NCI-H510A treated with DMSO at 0.1 percent for 48 hours (cell line): ENCODE results near the gene SPHK2.
A peak's percentile ranks its signal among the peaks of the same experiment; 100 is the strongest.
"Not testable (repeated sequence)": the region's sequence is repeated elsewhere in the genome, so short reads cannot be mapped to it uniquely, and the experiment has no call there.

Source experiments
- DNase-seq: peaks from one replicate; lab custom pipeline; 2025; lab: John Stamatoyannopoulos, UW

Gene SPHK2, protein sequence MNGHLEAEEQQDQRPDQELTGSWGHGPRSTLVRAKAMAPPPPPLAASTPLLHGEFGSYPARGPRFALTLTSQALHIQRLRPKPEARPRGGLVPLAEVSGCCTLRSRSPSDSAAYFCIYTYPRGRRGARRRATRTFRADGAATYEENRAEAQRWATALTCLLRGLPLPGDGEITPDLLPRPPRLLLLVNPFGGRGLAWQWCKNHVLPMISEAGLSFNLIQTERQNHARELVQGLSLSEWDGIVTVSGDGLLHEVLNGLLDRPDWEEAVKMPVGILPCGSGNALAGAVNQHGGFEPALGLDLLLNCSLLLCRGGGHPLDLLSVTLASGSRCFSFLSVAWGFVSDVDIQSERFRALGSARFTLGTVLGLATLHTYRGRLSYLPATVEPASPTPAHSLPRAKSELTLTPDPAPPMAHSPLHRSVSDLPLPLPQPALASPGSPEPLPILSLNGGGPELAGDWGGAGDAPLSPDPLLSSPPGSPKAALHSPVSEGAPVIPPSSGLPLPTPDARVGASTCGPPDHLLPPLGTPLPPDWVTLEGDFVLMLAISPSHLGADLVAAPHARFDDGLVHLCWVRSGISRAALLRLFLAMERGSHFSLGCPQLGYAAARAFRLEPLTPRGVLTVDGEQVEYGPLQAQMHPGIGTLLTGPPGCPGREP

DNA sequence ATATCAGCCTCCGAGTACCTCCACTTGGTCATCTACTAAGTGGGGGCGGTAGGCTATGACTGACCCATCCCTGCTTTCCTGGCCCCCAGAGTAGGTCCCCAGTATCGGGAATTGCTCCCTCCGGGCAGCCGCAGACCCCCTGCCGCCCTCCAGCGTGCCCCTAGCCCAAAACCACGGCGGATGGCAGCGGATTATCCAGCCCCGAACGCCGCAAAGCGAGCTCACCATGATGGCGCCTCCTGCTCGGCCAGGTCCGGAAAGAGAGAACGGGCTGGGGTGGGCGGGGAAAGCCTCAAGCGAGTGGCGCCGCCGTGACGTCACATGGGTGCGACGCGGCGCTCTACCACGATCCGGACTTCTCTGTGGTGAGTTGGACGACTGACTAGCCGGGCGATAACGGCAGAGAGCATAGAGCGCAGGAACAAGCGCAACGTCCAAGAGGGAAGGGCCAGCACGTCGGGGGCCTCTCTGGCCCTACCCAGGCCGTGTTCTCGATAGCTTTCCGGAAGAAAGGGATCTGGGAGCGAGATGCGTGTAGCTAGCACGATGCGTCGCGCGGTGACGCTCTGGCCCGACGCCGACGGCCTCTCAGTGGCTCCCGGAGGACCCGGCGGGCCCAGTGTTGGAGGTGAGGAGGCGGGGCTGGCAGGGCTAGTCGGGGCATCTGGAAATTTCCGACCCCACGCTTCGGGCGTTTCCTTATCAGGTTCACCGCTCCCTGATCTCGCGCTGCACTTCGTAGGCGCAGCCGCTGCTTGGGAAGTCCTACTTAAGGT, at the start of gene SPHK2, which contains the start of gene RPL18:
Gene SPHK2 (plus strand): TSS at position 591 of the 776 bp plus-strand sequence. CDS start 1,009 bp downstream, outside the sequence.
Gene RPL18 (minus strand): TSS at position 263 of the 776 bp plus-strand sequence. CDS start 35 bp downstream, at position 228.
- DNase-seq, result peak; percentile 99

DNA sequence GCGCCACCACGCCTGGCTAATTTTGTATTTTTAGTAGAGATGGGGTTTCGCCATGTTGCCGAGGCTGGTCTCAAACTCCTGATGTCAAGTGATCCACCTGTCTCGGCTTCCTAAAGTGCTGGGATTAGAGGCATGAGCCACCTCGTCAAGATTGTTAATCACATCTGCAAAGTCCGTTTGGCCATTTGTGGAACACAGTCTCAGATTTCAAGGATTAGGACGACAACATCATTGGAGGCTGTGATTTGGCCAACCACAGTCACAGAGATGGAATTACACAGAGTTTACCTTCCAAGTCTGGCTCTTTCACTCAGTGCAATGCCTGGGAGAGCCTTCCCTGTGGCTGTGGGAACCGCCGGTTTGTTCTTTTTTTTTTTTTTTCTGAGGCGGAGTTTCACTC, 49.5 kb upstream of the SPHK2 start:
- DNase-seq, result no peak

DNA sequence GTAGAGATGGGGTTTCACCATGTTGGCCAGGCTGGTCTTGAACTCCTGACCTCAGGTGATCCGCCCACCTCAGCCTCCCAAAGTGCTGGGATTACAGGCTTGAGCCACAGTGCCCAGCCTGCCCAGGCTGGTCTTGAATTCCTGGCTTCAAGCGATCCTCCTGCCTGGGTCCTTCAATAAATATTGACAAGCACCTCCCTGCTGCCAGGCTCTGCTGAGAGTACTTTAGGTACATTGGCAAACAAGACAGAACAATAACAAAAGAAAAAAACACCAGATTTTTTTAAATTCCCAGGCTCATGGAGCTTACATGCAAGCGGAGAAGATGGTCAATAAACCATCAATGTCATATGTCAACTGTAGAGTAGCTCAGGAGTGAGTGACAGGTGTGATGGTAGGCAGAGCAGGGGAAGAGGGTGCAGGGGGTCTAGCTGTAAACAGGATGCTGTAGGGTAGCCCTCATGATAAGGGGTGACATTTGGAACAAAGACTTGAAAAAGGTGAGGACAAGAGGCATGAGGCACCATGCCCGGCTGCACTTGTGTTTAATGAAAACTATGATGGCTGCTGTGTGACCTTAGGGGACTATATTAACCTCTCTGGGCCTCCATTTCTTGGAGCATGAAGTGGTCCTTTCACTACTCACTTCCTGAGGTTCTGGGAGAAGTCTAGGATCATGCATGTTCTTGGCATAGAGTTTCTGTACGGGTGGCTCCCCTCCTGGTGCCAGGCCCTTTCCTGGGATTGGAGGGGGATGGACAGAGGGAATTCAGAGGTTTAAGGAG, 47.7 kb upstream of the SPHK2 start:
- peak; percentile 34 for DNase-seq

DNA sequence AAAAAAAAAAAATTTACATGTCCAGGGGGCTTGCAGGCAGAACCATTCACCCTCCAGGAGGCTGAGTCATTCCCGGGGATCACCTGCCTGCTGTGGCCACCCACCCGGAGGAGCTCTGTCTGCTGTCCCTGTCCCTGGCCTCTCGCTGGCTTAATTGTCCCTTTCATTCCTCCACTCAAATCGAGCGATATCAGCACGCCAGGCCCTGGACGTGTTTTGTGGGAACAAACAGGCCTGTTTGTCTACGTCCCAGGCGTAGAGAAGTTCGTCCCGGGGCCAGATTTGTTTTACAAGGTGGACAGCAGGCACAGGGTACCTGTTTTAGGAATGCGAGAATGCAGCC, 46.2 kb upstream of the SPHK2 start:
- DNase-seq, result no peak

DNA sequence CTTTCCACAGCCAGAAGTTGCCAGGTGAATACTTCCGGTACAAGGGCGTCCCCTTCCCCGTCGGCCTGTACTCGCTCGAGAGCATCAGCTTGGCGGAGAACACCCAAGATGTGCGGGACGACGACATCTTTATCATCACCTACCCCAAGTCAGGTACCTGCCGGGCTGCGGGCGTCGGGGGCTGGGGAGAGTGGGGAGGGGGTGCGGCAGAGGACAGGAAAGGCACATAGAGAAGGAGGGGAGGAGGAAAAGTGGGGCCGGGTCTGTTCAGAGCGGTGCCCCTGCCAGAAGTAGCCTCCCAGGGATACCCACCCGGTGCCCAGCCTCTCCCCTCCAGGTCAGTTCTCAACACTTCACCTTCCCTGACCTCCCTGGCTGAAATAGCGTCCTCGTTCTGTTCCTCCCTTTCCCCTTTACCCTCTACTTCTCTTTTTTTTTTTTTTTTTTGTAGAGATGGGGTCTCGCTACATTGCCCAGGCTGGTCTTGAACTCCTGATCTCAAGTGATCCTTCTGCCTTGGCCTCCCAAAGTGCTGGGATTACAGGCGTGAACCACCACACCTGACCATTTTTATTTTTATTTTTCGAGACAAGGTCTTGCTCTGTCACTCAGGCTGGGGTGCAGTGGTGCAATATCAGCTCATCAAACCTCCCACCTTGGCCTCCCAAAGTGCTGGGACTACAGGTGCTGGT, 43.2 kb upstream of the SPHK2 start:
- DNase-seq, result no peak

DNA sequence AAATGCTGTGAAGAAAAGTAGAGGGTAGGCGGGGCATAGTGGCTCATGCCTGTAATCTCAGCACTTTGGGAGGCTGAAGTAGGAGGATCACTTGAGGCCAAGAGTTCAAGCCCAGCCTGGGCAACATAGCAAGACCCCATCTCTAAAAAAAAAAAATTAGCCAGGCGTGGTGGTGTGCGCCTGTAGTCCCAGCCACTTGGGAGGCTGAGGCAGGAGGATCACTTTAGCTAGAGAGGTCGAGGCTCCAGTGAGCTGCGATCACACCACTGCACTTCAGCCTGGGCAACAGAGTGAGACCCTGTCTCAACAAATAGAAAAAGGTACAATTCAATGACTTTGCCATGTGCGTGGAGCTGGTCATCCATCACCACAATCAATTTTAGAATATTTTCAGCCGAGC, 41.4 kb upstream of the SPHK2 start:
- DNase-seq, result not testable (repeated sequence)

DNA sequence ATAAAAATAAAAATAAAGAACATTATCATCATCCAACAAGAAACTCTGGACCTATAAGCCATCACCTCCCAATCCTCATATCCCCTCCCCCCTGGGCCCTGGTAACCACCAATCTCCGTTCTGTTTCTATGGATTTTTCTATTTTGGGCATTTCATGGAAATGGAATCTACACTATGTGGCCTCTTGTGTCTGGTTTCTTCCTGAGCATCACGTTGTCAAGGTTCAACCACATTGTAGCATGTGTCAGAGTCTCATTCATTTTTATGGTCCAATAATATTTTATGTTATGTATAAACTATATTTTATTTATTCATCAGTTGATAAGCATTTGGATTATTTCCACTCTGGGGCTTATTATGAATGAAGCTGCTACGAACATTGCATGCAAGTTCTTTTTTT, 40.4 kb upstream of the SPHK2 start:
- no peak for DNase-seq

DNA sequence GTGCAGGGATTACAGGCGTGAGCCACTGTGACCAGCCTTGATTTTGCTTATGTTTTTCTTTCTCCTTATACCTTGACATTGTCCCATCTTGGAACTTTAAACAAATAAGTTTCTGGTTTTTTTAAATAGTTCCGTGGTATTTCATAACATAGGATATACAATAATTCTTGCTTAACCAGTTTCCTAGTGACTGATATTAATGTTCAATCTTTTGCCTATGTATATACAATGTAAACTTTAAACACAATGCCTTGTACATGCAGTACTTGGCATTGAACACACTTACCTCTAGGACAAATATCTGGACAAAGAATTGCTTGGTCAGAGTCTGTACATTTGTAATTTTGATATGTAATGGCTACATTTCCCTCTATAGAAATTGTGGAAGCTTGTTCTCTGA, 37.1 kb upstream of the SPHK2 start:
- no peak for DNase-seq

DNA sequence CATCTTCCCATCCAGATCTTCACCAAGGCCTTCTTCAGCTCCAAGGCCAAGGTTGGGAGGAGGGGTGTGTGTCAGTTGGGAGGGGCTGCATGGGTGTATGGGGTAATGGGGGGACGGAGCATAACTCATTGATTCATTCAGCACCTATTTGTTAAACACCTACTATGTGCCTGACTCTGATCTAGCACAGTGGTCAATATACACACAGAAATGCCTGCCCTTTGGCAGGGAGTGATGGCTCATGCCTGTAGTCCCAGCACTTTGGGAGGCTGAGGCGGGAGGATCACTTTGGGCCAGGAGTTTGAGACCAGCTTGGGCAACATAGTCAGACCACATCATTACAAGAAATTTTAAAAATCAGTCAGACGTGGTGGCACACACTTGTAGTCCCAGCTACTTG, 31.9 kb upstream of the SPHK2 start:
- no peak for DNase-seq

DNA sequence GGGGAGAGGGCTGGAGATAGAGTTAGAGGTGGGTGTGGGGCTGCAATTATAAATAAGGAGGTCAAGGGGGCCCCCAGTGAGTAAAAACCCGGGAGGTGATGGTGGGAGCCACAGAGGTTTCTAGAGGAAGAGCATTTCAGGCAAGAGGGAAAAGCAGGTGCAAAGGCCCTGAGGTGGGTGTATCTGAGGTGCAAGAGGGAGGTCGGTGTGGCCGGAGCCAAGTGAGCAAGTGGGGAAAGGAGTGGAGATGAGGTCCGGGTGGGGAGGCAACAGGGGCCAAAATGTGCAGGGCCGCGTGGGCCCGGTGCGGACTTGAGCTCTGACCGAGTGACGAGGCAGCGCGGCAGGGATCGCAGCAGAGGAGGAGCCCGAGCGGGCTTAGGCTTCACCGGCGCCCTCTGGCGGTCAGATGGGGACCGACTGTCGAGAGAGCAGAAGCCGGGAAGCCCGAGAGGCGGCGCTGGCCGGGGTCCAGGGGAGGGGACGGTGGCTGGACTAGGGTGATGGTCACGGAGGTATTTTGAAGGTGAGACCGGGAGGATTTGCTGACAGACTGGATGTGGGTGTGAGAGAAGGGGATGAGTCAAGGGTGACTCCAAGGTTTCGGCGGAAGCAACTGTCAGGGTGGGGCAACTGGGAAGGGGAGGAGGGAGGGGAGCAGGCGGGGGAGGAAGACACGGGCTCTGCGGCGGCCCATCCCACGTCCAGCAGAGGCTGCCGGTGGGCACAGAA, 30.5 kb upstream of the SPHK2 start:
- peak; percentile 73 for DNase-seq

DNA sequence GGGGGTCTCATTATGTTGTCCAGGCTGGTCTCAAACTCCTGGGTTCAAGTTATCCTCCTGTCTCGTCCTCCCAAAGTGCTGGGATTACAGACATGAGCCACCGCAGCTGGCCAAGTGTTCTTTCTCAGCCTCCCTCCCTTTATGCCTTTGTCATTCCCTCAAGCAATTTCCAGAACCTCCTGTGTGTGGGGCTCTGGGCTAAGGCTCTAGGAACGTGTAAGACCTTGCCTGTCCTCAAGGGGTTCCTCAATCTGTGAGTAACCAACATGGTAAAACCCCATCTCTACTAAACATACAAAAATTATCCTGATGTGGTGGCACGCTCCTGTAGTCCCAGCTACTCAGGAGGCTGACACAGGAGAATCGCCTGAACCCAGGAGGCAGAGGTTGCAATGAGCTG, 28.3 kb upstream of the SPHK2 start:
- no peak for DNase-seq

DNA sequence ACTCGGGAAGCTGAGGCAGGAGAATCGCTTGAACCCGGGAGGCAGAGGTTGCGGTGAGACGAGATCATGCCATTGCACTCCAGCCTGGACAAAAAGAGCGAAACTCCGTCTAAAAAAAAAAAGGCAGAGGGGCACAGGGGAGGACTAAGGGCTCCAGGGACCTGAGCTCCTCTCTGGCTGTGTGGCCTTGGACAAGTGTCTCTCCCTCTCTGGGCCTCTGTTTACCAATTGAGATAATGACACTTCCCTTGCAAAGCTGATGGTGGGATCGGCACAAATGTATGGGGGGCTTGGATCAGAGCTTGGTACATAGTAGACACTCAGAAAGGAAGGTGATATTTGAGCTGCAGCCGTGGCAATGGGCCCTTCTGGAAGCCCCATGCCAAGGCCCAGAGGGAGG, 24.1 kb upstream of the SPHK2 start:
- DNase-seq, result no peak

DNA sequence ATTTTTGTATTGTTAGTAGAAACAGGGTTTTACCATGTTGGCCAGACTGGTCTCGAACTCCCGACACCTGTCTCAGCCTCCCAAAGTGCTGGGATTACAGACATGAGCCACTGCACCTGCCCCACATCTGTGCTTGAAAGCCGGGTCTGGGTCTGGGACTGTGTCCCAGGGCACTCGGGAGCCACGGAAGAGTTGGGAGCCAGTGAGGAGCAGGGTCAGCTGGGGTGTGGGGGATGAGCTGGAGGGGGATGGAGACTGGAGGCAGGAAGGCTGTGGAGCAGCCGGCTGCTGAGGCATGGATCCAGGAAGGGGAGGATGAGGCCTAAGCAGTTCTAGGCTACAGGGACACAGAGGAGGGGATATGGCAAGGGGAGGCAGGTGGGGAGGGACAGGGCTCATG, 23.5 kb upstream of the SPHK2 start:
- DNase-seq, result no peak

DNA sequence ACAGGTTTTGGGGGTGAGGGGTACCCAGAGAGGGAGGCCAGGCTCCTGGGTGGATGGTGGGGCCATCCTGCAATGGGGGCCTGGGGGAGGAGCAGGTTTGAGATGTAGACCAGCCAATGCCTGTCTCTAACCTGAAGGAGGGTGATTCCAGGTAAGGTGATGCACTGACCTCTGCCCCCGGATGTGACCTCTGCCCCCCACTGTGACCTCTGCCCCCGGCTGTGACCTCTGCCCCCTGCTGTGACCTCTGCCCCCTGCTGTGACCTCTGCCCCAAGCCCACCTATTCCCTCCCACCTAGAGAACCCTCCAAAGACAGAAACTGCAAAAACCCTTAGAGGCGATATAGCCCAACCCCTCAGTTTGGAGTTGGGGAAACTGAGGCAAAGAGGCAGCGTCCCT, 23.1 kb upstream of the SPHK2 start:
- no peak for DNase-seq

DNA sequence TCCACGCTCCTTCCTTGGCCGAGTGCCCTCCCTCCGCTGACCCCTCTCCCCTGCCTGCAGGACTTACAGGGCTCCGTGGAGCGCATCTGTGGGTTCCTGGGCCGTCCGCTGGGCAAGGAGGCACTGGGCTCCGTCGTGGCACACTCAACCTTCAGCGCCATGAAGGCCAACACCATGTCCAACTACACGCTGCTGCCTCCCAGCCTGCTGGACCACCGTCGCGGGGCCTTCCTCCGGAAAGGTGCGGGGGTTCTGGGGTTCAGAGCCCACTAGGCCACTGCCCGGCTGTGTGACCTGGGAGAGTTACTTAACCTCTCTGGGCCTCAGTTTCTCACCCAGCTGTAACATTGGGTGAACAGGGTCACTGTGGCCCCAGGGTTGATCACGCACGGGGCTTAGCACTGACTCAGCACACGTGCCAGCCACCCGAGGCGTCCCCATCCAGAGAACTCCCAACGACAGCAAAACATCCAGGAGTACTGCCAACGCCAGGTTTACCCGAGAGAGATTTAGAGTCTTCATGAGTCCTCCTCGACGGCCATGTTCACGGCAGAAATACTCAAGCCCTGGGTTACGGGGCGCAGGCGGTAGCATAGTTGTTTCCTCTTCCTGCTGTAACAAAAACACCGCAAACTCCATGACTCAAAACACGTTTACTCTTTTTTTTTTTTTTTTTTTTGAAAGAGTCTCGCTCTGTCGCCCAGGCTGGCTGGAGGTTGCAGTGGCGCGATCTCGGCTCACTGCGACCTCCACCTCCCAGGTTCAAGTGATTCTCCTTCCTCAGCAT, 22.4 kb upstream of the SPHK2 start:
- DNase-seq, result no peak

DNA sequence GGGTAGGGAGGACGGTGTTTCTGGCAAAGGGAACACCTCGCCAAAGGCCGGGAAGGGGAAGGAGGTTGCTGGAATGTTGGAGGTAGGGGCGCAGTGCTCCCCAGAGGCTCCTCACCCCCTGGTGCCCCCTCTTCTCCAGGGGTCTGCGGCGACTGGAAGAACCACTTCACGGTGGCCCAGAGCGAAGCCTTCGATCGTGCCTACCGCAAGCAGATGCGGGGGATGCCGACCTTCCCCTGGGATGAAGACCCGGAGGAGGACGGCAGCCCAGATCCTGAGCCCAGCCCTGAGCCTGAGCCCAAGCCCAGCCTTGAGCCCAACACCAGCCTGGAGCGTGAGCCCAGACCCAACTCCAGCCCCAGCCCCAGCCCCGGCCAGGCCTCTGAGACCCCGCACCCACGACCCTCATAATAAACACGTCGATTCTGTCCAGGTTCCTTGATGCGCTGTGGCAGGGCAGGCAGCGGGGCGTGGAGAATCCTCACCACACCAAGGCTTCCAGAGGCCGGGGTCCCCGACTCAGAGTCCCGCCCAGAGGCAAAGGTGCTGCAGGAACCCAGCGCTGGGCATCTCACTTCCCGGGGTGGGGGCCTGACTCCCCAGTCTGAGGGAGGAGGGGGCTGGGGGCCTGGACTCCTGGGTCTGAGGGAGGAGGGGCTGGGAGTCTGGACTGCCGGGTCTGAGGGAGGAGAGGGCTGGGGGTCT, 20.2 kb upstream of the SPHK2 start:
- no peak for DNase-seq

DNA sequence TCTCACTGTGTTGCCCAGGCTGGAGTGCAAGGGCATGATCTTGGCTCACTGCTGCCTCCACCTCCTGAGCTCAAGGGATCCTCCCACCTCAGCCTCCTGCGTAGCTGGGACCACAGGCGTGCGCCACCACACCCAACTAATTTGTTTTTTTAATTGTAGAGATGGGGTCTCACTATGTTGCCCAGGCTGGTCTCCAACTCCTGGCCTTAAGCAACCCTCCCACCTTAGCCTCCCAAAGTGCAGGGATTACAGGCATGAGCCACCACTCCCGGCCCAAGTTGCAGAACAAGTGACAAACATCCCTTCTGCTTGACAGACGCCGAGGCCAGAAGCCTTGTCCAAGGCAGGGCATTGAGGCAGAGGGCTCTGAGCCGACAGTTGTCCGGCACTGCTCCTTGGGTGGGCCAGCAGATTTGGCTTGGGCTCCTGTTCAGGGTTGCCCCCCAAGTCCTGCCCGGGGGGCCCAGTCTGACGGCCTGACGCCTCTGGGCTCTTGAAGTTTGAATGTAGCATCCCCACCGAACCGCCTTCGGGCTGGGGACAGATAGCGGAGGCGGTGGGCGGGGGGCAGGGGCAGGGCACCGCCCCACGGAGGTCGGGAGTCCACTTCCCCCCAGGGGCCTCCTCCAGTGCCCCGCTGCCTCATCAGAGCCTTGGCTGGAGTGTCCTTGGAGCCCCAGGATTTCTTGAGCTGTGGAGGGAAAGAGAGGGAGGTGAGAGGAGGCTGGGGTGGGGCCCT, 18.5 kb upstream of the SPHK2 start:
- no peak for DNase-seq

DNA sequence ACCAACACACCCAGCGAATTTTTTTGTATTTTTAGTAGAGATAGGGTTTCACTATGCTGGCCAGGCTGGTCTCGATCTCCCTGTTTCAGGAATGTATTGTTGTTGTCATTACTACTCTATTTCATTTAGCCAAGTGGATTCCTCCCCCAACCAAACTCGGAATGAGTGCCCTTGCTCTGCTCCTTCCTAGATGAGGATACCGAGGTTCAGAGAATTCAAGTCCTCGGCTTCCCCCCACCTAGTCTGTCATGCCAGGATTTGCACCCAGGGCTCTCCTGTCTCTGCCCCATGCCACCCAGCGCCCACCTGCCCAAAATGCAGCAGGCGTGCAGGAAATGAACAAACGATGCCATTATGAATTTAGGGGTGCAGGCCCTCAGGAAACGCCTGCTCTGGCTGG, 16.3 kb upstream of the SPHK2 start:
- no peak for DNase-seq

DNA sequence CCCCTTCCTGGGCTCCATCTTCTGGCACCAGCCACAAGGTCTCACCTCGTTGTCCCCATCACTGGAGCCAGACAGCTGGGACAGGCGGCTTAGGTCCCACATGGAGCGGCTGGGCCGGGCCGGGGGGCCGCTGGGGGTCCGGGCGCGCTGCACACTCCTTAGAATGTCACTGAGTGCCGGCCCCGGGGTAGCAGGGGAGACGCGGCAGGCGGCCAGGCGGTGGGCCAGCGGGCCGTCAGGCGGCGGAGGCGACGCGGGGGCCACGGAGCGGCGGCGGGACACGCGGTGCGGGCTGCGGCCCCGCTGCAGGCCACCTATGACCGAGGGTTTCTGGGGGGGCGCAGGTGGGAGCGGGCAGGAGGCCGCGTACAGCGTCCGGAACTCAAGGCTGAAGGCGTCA, 15.9 kb upstream of the SPHK2 start:
- no peak for DNase-seq
